Activated naive CD8-positive, alpha-beta T cell treated with anti-CD3 and anti-CD28 coated beads, Interleukin-2, amount 50 U/mL, for 24 hours (primary cell): ENCODE measurements around the gene PRDM1.
"Not testable (repeated sequence)": the region's sequence is repeated elsewhere in the genome, so short reads cannot be mapped to it uniquely, and the experiment has no call there.

Source experiments
- ATAC-seq: fragments of 150-1000 bp; cut with Tn5 transposase; one replicate; pipeline ENCODE4 v1.10.0; 2021
- DNase-seq: peaks from one replicate; pipeline ENCODE4 v3.0.0; 2021
- H3K27ac Mint-ChIP-seq: one replicate; pipeline ENCODE4 v1.8.0; 2021; ENCODE audit warnings: mild to moderate bottlenecking, mixed read lengths
- H3K27me3 Mint-ChIP-seq: one replicate; pipeline ENCODE4 v1.8.0; 2021; ENCODE audit warnings: mixed read lengths
- H3K36me3 Mint-ChIP-seq: one replicate; pipeline ENCODE4 v1.8.0; 2021; ENCODE audit warnings: low read depth, mixed read lengths
- H3K4me1 Mint-ChIP-seq: one replicate; pipeline ENCODE4 v1.8.0; 2021; ENCODE audit warnings: mixed read lengths
- H3K4me3 Mint-ChIP-seq: one replicate; pipeline ENCODE4 v1.8.0; 2021; ENCODE audit warnings: mild to moderate bottlenecking, moderate library complexity, mixed read lengths
- H3K9me3 Mint-ChIP-seq: one replicate; pipeline ENCODE4 v1.8.0; 2021; ENCODE audit warnings: mixed read lengths

PRDM1 gene

GRCh38 chr6:106141441-106142237 is 55.5 kb downstream of the PRDM1 start:
- no peaks in the 10 kb centered on the region for H3K9me3 Mint-ChIP-seq
- peak overlapping the region; percentile 30 for H3K4me3 Mint-ChIP-seq
- peaks cover 65% of the 10 kb centered on the region for H3K4me1 Mint-ChIP-seq
- peak overlapping the region; percentile 82 for H3K27ac Mint-ChIP-seq
- no peaks in the 10 kb centered on the region for H3K27me3 Mint-ChIP-seq
- DNase-seq (peak; percentile 75), ATAC-seq (peak; percentile 95)
- H3K36me3 Mint-ChIP-seq = no peaks in the 10 kb centered on the region

DNA sequence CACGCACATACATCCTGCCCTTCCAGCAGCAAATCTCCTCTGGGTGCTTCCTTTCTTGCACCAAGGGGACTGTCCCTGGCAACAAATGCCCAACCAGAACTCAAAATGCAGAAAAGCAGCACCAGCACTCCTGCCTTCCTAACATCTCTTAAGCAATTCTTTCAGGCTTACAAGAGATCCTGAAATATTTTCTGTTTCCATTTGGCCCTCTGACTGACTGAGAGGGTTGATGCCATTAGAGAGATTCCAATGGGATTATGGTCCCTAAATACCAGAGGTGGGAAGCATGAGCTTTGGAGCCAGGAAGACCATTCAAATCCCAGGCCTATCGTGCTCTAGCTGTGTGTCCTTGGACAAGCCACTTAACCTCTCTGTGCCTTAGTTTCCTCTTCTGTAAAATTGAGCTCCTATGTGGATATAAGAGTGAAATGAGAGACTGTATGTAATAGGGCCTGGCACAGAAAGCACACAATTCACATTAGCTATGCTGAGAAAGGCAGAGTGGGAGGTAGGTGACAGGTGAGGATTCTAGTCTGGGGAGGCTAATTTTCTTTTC is 56.8 kb downstream of the PRDM1 start:
- no peak for DNase-seq
- Mint-ChIP-seq H3K4me1 (peaks cover 67% of the 10 kb centered on the region), H3K9me3 (no peaks in the 10 kb centered on the region), H3K36me3 (no peaks in the 10 kb centered on the region), H3K4me3 (no peak overlapping the region), H3K27me3 (no peaks in the 10 kb centered on the region), H3K27ac (peak overlapping the region; percentile 82)
- no peak for ATAC-seq

DNA sequence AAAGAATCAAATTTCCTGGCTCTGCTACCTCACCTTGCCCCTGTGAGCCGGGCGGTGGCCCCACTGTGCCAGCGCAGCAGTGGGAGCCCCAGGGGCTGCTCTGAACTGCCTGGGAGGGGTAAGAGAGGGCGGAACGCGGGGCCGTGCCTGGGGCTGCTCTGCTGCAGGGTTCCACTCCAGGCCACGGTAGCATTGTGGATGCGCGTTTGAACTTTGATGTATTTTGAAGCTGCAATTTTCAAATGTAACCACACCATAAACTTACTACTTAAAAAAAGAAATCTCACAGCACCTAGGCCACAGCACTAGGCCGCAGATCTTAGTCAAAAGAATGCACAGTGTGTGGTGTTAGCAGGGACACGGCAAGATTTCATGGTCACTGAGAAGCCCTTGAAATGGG is 57.5 kb downstream of the PRDM1 start:
- H3K27ac Mint-ChIP-seq = no peak overlapping the region
- H3K4me3 Mint-ChIP-seq = no peak overlapping the region
- no peaks in the 10 kb centered on the region for H3K36me3 Mint-ChIP-seq
- DNase-seq (no peak), ATAC-seq (no peak)
- H3K27me3 Mint-ChIP-seq = no peaks in the 10 kb centered on the region
- peaks cover 71% of the 10 kb centered on the region for H3K4me1 Mint-ChIP-seq
- no peaks in the 10 kb centered on the region for H3K9me3 Mint-ChIP-seq

DNA sequence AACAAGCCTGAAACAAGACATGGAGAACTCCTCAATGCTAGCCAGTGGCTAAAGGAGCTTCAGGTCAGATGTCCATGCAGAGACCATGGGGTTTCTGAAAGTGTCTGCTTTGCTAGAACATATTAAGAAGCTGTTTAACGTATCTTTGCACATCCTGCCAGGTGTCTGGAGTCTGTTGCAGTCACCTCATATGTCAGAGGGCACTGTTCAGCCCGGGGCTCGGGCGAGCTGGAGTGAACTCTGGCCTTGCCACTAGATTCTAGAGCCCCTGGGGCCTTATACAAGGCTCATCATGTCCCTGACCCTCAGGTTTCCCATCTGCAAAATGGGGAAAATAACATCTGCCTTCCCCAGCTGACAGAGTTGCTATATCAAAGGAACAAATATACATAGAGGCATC is 59.0 kb downstream of the PRDM1 start:
- no peaks in the 10 kb centered on the region for H3K9me3 Mint-ChIP-seq
- no peaks in the 10 kb centered on the region for H3K36me3 Mint-ChIP-seq
- no peak overlapping the region for H3K4me3 Mint-ChIP-seq
- no peak overlapping the region for H3K27ac Mint-ChIP-seq
- no peak for DNase-seq
- no peaks in the 10 kb centered on the region for H3K27me3 Mint-ChIP-seq
- peaks cover 81% of the 10 kb centered on the region for H3K4me1 Mint-ChIP-seq
- no peak for ATAC-seq

GRCh38 chr6:106145741-106146227 is 59.6 kb downstream of the PRDM1 start:
- no peaks in the 10 kb centered on the region for H3K36me3 Mint-ChIP-seq
- peaks cover 74% of the 10 kb centered on the region for H3K4me1 Mint-ChIP-seq
- H3K9me3 Mint-ChIP-seq = no peaks in the 10 kb centered on the region
- peak overlapping the region; percentile 7 for H3K27ac Mint-ChIP-seq
- DNase-seq = peak; percentile 45
- ATAC-seq = no peak
- H3K4me3 Mint-ChIP-seq = no peak overlapping the region
- no peaks in the 10 kb centered on the region for H3K27me3 Mint-ChIP-seq

DNA sequence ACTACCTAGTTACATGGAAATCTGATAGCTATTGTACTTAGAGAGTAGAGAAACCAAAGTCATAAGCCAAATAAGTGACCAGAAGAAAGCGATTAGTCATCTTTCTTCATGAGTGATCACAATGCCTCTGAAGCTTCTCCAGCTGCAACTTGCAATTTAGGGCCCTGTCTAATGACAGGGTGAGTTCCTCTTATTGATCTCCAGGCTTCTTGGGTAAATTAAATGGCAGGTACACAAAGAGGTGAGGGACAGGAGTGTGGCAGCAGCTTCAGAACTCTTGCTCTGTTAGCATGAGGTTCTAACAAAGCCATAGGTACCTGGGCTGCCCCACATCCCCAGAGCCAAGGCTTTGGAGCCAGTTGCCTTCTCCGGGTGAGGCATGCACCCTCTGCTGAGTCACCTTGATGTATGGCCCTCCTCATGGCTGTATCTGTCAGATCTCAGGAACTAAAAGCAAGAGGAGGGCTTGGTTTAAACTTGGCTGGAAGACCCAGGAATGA is 60.8 kb downstream of the PRDM1 start:
- Mint-ChIP-seq H3K4me1 (peaks cover 70% of the 10 kb centered on the region), H3K4me3 (no peak overlapping the region), H3K36me3 (no peaks in the 10 kb centered on the region), H3K27ac (no peak overlapping the region), H3K27me3 (no peaks in the 10 kb centered on the region), H3K9me3 (peaks cover 8% of the 10 kb centered on the region)
- DNase-seq = no peak
- ATAC-seq = no peak

DNA sequence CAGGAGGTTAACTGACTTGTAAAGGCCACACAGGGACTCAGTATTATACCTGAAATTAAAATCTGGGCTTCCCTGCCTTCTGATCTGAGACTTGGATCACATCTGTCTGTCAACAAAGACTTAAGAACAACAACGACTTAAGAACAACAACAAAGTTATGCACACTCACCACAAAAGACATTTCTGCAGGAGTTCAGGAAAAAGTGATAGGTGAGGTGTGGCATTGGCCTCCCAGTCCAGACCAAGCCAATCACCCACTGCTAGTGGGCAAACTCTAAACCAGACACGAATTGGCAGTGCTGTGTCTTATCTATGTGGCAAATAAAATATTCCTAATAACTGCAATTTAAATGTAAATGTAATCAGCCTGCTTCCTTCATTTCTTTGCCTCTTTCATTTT is 61.3 kb downstream of the PRDM1 start:
- ATAC-seq = no peak
- H3K36me3 Mint-ChIP-seq = peaks cover 2% of the 10 kb centered on the region
- no peak overlapping the region for H3K27ac Mint-ChIP-seq
- H3K4me3 Mint-ChIP-seq = no peak overlapping the region
- peaks cover 12% of the 10 kb centered on the region for H3K9me3 Mint-ChIP-seq
- no peaks in the 10 kb centered on the region for H3K27me3 Mint-ChIP-seq
- no peak for DNase-seq
- H3K4me1 Mint-ChIP-seq = peaks cover 70% of the 10 kb centered on the region

GRCh38 chr6:106149472-106150069 is 63.4 kb downstream of the PRDM1 start:
- H3K4me3 Mint-ChIP-seq = no peak overlapping the region
- peaks cover 16% of the 10 kb centered on the region for H3K9me3 Mint-ChIP-seq
- peak; percentile 77 for ATAC-seq
- no peaks in the 10 kb centered on the region for H3K27me3 Mint-ChIP-seq
- H3K36me3 Mint-ChIP-seq = peaks cover 4% of the 10 kb centered on the region
- peak overlapping the region; percentile 81 for H3K27ac Mint-ChIP-seq
- DNase-seq = peak; percentile 46
- peaks cover 59% of the 10 kb centered on the region for H3K4me1 Mint-ChIP-seq

GRCh38 chr6:106152476-106152875 is 66.3 kb downstream of the PRDM1 start:
- Mint-ChIP-seq H3K27ac (peak overlapping the region; percentile 81), H3K9me3 (peaks cover 16% of the 10 kb centered on the region), H3K4me1 (peaks cover 38% of the 10 kb centered on the region)
- not testable (repeated sequence) for H3K4me3 Mint-ChIP-seq, H3K27me3 Mint-ChIP-seq, H3K36me3 Mint-ChIP-seq, DNase-seq
- peak; percentile 52 for ATAC-seq

DNA sequence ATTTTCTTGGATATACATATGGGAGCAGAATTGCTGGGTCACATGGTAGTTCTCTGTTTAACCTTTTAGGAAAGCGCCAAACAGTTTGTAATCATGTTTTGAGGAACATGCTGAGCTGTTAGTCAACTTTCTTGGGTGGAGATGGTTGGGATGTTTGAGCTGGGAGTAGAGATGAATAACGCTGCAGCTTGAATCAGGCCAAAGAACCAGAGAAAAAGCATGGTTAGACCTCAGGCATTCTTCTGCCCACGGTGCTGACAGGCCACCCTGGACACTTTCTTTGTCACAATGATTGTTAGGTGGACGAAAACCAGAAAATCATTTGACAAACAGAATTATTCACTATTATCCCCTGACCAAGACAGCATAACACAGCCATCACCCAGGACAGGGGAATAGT is 66.8 kb downstream of the PRDM1 start:
- DNase-seq = no peak
- Mint-ChIP-seq H3K36me3 (peaks cover 4% of the 10 kb centered on the region), H3K4me3 (no peak overlapping the region), H3K4me1 (peaks cover 38% of the 10 kb centered on the region), H3K9me3 (peaks cover 16% of the 10 kb centered on the region), H3K27ac (no peak overlapping the region), H3K27me3 (no peaks in the 10 kb centered on the region)
- ATAC-seq = no peak

- peaks cover 27% of the 10 kb centered on the region for H3K4me1 Mint-ChIP-seq
- ATAC-seq (no peak), DNase-seq (no peak)
- H3K36me3 Mint-ChIP-seq = peaks cover 4% of the 10 kb centered on the region
- no peak overlapping the region for H3K27ac Mint-ChIP-seq
- peaks cover 16% of the 10 kb centered on the region for H3K9me3 Mint-ChIP-seq
- H3K27me3 Mint-ChIP-seq = no peaks in the 10 kb centered on the region
- H3K4me3 Mint-ChIP-seq = no peak overlapping the region
Observed at GRCh38 chr6:106154326-106154725, 68.2 kb downstream of the PRDM1 start.

- no peak for ATAC-seq
- no peak for DNase-seq
- Mint-ChIP-seq H3K9me3 (peaks cover 16% of the 10 kb centered on the region), H3K27ac (no peak overlapping the region), H3K4me3 (no peak overlapping the region), H3K36me3 (peaks cover 4% of the 10 kb centered on the region), H3K4me1 (peaks cover 21% of the 10 kb centered on the region), H3K27me3 (no peaks in the 10 kb centered on the region)
Observed at GRCh38 chr6:106155219-106155830, 69.2 kb downstream of the PRDM1 start.

GRCh38 chr6:106156413-106156812 is 70.3 kb downstream of the PRDM1 start:
- ATAC-seq = no peak

GRCh38 chr6:106156863-106157262 is 70.7 kb downstream of the PRDM1 start:
- Mint-ChIP-seq H3K4me1 (peaks cover 17% of the 10 kb centered on the region), H3K27me3 (no peaks in the 10 kb centered on the region), H3K36me3 (peaks cover 4% of the 10 kb centered on the region), H3K27ac (no peak overlapping the region), H3K4me3 (no peak overlapping the region), H3K9me3 (peaks cover 8% of the 10 kb centered on the region)
- ATAC-seq (no peak), DNase-seq (no peak)

More at GRCh38 chr6:106156413-106156812, 70.3 kb downstream of the PRDM1 start:
- Mint-ChIP-seq H3K27ac (no peak overlapping the region), H3K4me3 (no peak overlapping the region), H3K9me3 (peaks cover 13% of the 10 kb centered on the region), H3K36me3 (peaks cover 4% of the 10 kb centered on the region), H3K27me3 (no peaks in the 10 kb centered on the region), H3K4me1 (peaks cover 19% of the 10 kb centered on the region)
- DNase-seq = no peak
